Breast epithelium (tissue), 3 donors: ENCODE results near the gene CNIH4.

ENCODE experiments used
- POLR2A ChIP-seq: fragments of 450-650 bp; IDR thresholded peaks from one replicate; pipeline ENCODE4 v1.6.1; 2016; ENCODE audit warnings: antibody characterized with exemption, mild to moderate bottlenecking, moderate library complexity
- POLR2AphosphoS5 ChIP-seq, 3 donors: sonication (generic); formaldehyde crosslinking; IDR thresholded peaks; one replicate each; pipeline ENCODE4 v1.6.1; 2017; ENCODE audit warnings: antibody characterized with exemption in 3 of 3
- TF ChIP-seq, protein P1 (sequence below), 3 donors: fragments of 450-650 bp; IDR thresholded peaks; one replicate each; pipeline ENCODE4 v1.5.1; 2016 to 2017; ENCODE audit warnings: antibody characterized with exemption in 3 of 3, mild to moderate bottlenecking in 3 of 3, moderate library complexity in 3 of 3

DNA sequence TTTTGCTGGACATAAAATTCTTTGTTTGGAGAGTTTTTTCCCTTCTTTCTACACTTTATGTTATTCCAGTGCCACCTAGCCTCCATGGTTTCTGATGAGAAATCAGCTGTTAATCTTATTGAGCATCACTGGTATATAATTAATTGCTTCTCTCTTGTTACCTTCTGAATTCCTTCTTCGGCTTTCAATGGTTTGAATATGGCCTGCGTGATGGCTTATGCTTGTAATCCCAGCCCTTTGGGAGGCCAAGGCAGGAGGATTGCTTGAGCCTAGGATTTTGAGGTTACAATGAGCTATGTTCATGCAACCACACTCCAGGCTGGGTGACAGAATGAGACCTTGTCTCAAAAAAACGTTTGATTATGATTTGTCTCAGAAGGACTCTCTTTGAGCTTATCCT lies 13.0 kb upstream of the CNIH4 start:
- TF ChIP-seq, protein P1, sequence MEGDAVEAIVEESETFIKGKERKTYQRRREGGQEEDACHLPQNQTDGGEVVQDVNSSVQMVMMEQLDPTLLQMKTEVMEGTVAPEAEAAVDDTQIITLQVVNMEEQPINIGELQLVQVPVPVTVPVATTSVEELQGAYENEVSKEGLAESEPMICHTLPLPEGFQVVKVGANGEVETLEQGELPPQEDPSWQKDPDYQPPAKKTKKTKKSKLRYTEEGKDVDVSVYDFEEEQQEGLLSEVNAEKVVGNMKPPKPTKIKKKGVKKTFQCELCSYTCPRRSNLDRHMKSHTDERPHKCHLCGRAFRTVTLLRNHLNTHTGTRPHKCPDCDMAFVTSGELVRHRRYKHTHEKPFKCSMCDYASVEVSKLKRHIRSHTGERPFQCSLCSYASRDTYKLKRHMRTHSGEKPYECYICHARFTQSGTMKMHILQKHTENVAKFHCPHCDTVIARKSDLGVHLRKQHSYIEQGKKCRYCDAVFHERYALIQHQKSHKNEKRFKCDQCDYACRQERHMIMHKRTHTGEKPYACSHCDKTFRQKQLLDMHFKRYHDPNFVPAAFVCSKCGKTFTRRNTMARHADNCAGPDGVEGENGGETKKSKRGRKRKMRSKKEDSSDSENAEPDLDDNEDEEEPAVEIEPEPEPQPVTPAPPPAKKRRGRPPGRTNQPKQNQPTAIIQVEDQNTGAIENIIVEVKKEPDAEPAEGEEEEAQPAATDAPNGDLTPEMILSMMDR (IDR thresholded peaks at IDR 0.05), result no peak
- no peak for TF ChIP-seq POLR2AphosphoS5 (IDR thresholded peaks at IDR 0.05)
- TF ChIP-seq POLR2A, result no peak
